ENCODE results near the gene PDK2. TPM values are rescaled to one million over a fixed set of nuclear protein-coding genes. Genes with fewer than 3 reads are reported as not detected.

PDK2 gene
- total and polyA plus RNA-seq, 9 of the 15 experiments (the other 6 are each of a cell fraction or from before 2014, with no cell fraction given) = 0.03 to 2.5 (median 1.4) TPM

GRCh38 chr17:50134206-50135110, 39.3 kb downstream of the PDK2 start:
- Histone ChIP-seq H4K20me1 (replicated peaks; ENCODE audit: control insufficient read depth, insufficient read depth, low read length) (peaks cover 6% of the 10 kb centered on the region), H2AFZ (ENCODE audit: low read depth, low read length) (no peak overlapping the region), H3K36me3 (ENCODE audit: control insufficient read depth, insufficient read depth, low read length) (peaks cover 51% of the 10 kb centered on the region; the same call in 2 of the 3 replicates), H3K9ac (ENCODE audit: insufficient read depth in 1 of 2, low read depth in 2 of 2, low read length in 2 of 2) (no peak overlapping the region), H3K79me2 (ENCODE audit: control insufficient read depth, insufficient read depth, low read length) (no peaks in the 10 kb centered on the region), H3K9me1 (ENCODE audit: control insufficient read depth, insufficient read depth, low read length) (peaks cover under 1% of the 10 kb centered on the region), H3K4me1 (replicated peaks in 1 of 2; ENCODE audit: control insufficient read depth in 2 of 2, insufficient read depth in 2 of 2, low read length in 2 of 2) (peaks cover 0 to 35% of the 10 kb centered on the region in 2 experiments; a peak in 3 of 5 replicates), H3K9me3 (replicated peaks; ENCODE audit: control insufficient read depth, insufficient read depth, low read depth, low read length) (no peaks in the 10 kb centered on the region), H3K27ac (ENCODE audit: extremely low read depth, low read depth, low read length) (no peak overlapping the region), H3K4me2 (ENCODE audit: insufficient read depth, low read length) (no peak overlapping the region), H3K4me3 (no peak overlapping the region), H3K27me3 (ENCODE audit: control insufficient read depth in 2 of 2, insufficient read depth in 2 of 2, low read length in 2 of 2) (no peaks in the 10 kb centered on the region)
- no peak for FAIRE-seq
- no peak for DNase-seq (ENCODE audit: extremely low read depth in 1 of 4, low spot score in 3 of 4)
- in situ Hi-C loops (cut with MboI) = no loop called here
- BruUV-seq (replicated peaks) = TSS peak; percentile 61
- ATAC-seq = no peak
- TF ChIP-seq MNT (conservative IDR thresholded peaks at IDR 0.05) (no peak), EP300 (IDR thresholded peaks at IDR 0.05; ENCODE audit: low read length) (no peak), RBFOX2 (IDR thresholded peaks at IDR 0.05; ENCODE audit: low read depth, low read length) (peak; percentile 39), ESRRB (CRISPR knock-in tag; IDR thresholded peaks at IDR 0.05; ENCODE audit: borderline replicate concordance) (no peak), BCOR (IDR thresholded peaks at IDR 0.05) (no peak), ZNF449 (CRISPR knock-in tag; IDR thresholded peaks at IDR 0.05) (no peak), POLR2G (IDR thresholded peaks at IDR 0.05; ENCODE audit: low read depth, low read length) (peak; percentile 49; the same call in 1 of the 2 replicates), ZBTB9 (CRISPR knock-in tag; IDR thresholded peaks at IDR 0.05) (no peak)
- 82% methylated on average over 9 of the region's 16 CpGs for WGBS (ENCODE audit: insufficient coverage, low coverage, missing lambda C conversion rate)
- intact Hi-C loops (cut with micrococcal nuclease) = no loop called here
- ChIA-PET POLR2A (interaction anchor here (0.8 kb wide), 1 partner anchor 60 kb away, joined by 3 read pairs; no protein-coding TSS in a partner anchor), CTCF (ENCODE audit: low intra/inter-chr PET ratio) (no interaction called here)

Data from K562 (cell line).